ENCODE results near the gene CLCN7. TPM values are rescaled to one million over a fixed set of nuclear protein-coding genes. Genes with fewer than 3 reads are reported as not detected.

The CLCN7 gene
- total RNA-seq, 1 donor from 2014 or later = 76.2 TPM

DNA sequence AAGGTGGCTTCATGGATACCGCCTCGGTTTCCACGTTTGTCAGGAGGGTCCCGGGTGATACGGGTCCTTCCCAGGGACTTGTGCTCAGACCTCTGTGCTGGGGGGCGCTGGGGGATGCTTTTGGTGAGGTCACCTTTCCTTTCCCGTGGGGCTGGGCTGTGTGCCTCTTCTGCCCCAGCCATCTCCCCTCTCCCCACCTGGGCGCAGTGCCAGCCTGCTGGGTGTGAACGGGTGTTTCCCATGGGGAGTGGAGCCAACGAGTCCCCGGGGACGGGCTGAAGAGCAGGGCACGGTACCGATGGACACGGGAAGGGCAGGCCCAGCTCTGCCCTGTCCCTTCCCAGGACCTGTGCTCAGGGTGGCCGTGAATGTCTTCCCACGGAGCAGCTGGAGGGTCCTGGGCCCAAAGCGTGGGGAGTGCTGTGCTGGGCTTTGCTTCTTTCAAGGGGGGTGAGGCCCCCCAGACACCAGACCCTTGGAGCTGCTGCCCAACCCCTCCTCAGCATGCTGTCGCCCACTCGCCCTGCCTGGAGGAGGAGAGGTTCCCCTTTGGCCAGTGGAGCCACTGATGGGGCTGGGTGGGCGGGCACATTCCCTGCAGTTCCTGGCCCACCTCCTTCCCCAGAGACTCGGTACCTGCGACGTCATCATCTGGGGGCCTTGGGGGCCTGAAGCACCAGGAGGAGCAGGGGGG, 33.8 kb upstream of the CLCN7 start:
- TF ChIP-seq, protein P1, sequence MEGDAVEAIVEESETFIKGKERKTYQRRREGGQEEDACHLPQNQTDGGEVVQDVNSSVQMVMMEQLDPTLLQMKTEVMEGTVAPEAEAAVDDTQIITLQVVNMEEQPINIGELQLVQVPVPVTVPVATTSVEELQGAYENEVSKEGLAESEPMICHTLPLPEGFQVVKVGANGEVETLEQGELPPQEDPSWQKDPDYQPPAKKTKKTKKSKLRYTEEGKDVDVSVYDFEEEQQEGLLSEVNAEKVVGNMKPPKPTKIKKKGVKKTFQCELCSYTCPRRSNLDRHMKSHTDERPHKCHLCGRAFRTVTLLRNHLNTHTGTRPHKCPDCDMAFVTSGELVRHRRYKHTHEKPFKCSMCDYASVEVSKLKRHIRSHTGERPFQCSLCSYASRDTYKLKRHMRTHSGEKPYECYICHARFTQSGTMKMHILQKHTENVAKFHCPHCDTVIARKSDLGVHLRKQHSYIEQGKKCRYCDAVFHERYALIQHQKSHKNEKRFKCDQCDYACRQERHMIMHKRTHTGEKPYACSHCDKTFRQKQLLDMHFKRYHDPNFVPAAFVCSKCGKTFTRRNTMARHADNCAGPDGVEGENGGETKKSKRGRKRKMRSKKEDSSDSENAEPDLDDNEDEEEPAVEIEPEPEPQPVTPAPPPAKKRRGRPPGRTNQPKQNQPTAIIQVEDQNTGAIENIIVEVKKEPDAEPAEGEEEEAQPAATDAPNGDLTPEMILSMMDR (conservative IDR thresholded peaks at IDR 0.05; ENCODE audit: low read depth, low read length) = no peak
- no peak for DNase-seq (ENCODE audit: low read depth)
- H3K4me3 ChIP-seq (ENCODE audit: low read depth, low read length) = no peak overlapping the region

DNA sequence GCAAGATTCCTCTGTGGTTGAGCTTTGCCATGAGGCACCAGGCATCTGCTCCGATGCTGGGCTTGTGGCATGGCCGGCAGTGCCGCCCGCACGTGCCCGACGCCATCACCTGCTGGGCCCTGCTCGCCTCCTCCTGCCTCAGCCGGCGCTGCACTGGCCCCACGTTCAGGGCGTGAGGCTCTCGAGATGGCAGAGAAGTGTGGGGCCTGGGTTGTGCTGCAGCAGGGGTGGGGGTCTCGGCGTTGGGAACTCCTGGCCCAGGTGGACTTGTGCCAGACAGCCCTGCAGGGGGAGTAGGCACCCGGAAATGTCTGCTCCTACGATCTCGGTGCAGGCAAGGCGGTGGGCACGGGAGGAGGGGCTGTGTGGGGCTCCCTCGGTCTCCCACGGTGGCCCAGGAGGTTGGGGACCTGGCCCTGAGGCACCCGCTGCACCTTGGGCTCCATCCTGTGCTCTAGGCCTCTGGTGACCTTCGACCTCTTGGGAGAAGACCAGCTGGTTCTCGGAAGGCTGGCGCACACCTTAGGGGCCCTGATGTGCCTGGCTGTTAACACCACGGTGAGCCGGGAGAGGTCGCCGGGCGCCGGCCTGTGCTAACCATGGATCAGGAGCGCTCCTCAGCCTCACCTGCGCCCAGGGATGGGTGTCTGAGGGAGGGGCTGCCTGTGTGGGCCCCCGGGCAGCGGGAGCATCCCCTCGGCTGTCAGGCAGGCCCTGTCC, 31.8 kb upstream of the CLCN7 start:
- no peak for DNase-seq (ENCODE audit: low read depth)
- TF ChIP-seq, protein P1 (conservative IDR thresholded peaks at IDR 0.05; ENCODE audit: low read depth, low read length) = no peak
- H3K4me3 ChIP-seq (ENCODE audit: low read depth, low read length) = no peak overlapping the region

DNA sequence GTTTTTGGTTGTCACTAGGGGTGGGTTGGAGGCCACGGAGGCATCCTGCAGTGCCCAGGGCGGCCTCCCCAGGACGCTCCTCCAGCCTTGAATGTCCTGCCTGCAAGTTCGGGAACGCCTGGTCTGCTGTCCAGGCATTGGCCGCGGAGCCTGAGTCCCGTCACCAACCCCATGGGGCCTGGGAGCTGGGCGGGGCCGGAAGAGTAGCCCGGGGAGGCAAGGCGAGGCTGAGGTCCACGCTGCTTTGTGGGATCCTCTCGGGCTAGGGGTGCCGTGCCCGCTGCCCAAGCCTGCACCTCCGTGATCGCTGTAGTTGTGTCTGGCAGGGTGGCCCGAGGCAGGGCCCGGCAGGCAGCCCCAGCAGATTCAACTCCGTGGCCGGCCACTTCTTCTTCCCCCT, 31.1 kb upstream of the CLCN7 start:
- TF ChIP-seq, protein P1 (conservative IDR thresholded peaks at IDR 0.05; ENCODE audit: low read depth, low read length) = no peak
- no peak overlapping the region for H3K4me3 ChIP-seq (ENCODE audit: low read depth, low read length)
- DNase-seq (ENCODE audit: low read depth) = no peak

DNA sequence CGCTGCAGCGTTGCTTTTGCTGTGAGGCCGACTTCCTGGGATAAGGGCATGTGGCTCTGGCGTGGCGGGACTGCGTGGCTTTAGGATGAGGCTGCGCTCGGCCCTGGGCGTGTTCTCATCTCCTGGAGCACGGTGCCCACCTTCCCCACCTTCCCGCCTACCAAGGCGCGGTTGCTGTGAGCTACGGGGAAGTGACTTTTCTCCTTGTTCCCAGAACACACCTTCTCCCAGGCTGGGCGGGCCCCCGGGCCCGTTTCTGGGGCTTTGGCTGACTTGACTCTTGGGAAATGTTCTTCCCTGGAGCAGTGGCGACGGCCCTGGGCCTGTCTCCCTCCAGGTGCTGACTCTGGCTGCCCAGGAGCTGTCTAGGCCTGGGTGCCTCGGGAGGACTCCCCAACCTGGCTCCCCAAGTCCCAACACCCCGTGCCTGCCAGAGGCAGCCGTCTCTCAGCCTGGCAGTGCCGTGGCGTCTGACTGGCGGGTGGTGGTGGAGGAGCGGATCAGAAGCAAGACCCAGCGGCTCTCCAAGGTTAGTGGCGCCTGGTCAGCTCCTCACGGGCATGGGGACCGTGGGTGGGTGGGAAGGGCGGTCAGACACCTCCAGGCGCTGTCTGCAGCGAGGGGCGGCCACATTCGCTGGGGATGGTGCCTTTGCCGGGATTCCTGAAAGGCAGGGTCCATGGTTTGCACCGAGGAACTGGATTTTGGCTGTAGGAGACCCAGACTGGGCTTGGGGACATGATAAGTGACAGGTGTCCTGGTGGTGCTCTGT, 30.4 kb upstream of the CLCN7 start:
- TF ChIP-seq, protein P1 (conservative IDR thresholded peaks at IDR 0.05; ENCODE audit: low read depth, low read length) = no peak
- DNase-seq (ENCODE audit: low read depth) = no peak

DNA sequence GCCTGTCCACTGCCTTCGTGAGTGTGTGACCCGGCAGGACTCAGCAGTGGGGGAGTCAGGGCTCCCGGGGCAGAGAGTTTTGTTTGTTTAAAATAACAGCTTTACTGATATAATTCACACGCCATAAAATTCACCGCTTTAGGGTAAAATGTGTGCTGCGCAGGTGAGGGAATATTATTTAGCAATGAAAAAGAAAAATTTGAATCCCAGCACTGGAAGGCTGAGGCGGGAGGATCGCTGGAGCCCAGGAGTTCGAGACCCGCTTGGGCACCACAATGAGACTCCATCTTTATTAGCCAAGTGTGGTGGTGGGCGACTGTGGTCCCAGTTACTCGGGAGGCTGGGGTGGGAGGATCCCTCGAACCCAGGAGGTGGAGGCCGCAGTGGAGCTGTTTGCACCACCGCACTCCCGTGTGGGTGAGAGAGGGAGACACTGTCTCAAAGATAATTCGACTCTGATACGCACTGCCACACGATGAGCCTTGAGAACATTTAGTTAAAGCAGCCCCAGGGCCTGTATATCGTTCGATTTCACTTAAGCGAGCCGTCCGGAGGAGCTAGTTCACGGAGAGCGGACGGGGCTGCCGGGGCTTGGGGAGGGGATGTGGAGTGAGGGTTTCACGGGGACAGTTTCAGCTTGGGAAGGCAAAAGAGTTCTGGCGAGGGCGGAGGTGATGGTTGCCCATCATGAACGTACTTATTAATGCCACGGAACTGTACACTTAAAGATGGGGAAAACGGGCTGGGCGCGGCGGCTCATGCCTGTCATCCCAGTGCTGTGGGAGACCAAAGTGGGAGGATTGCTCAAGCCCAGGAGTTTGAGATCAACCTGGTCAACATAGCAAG, 28.5 kb upstream of the CLCN7 start:
- TF ChIP-seq, protein P1 (conservative IDR thresholded peaks at IDR 0.05; ENCODE audit: low read depth, low read length) = no peak
- H3K4me3 ChIP-seq (ENCODE audit: low read depth, low read length) = no peak overlapping the region
- no peak for DNase-seq (ENCODE audit: low read depth)

More for the DNA sequence above, 30.4 kb upstream of the CLCN7 start:
- H3K4me3 ChIP-seq (ENCODE audit: low read depth, low read length) = no peak overlapping the region

Data from epithelial cell of proximal tubule (primary cell).